ENCODE measurements around the gene TMEM131. TPM values are rescaled to one million over a fixed set of nuclear protein-coding genes. Genes with fewer than 3 reads are reported as not detected.

The TMEM131 gene
- total and polyA plus RNA-seq, 10 of the 15 experiments (the other 5 are each of a cell fraction or from before 2014, with no cell fraction given) = 6.0 to 48.2 (median 23.2) TPM

DNA sequence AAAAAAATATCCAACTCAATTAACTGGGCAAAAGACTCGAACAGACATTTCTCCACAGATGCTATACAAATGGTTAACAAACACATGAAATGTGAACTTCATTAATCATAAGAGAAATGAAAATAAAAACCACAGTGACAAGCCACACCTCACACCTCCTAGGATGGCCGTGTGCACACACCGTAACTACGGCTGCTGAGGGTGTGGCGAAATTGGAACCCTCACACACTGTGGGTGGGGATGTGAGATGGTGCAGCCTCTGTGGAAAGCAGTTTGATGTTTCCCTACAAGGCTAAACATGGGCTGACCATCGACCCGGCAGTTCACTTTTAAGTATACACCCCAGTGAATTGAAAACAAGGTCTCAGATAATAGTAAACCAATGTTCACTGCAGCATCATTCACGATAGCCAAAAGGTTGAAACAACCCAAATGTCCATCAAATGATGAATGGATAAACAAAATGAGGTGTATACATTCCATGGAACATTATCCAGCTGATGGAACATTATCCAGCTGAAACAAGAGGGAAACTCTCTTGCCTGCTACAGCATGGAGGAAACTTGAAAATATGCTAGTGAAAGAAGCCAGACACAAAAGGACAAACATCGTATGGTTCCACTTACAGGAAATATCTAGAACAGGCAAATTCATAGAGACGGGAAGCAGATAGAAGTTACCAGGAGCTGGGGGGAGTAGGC lies 250.1 kb downstream of the TMEM131 start:
- 30% methylated on average over 10 of the region's 10 CpGs for WGBS (ENCODE audit: insufficient coverage, insufficient replicate concordance, low lambda C conversion rate, missing lambda C conversion rate)
- in situ Hi-C loops (cut with MboI) (no loop called here), intact Hi-C loops (cut with micrococcal nuclease; ENCODE audit: unreplicated experiment) (no loop called here)
- ATAC-seq = peak; percentile 91
- CTCF ChIA-PET = interaction anchor here (1.4 kb wide), 1 partner anchor 45 kb away, joined by 3 read pairs; no protein-coding TSS in a partner anchor
- Histone ChIP-seq H3K9me3 (replicated peaks; ENCODE audit: control insufficient read depth, insufficient read depth, low read length) (no peaks in the 10 kb centered on the region), H4K20me1 (ENCODE audit: control insufficient read depth, insufficient read depth) (no peaks in the 10 kb centered on the region), H3K36me3 (ENCODE audit: control insufficient read depth in 2 of 2, insufficient read depth in 2 of 2, low read length in 1 of 2) (no peaks in the 10 kb centered on the region), H3K4me2 (ENCODE audit: control insufficient read depth, insufficient read depth) (0 out of 2 replicates have a peak overlapping the region, but pooled peaks have one; percentile 24), H3K79me2 (ENCODE audit: control insufficient read depth, insufficient read depth, low read length) (no peaks in the 10 kb centered on the region), H3K4me3 (no peak overlapping the region), H2AFZ (ENCODE audit: control insufficient read depth, low read depth, low read length) (no peak overlapping the region), H3K9ac (ENCODE audit: control insufficient read depth, insufficient read depth, low read length) (no peak overlapping the region), H3K27me3 (replicated peaks in 1 of 2; ENCODE audit: control insufficient read depth in 2 of 2, insufficient read depth in 2 of 2, low read length in 1 of 2) (no peaks in the 10 kb centered on the region), H3K4me1 (ENCODE audit: control insufficient read depth, insufficient read depth, low read length) (peaks cover 8% of the 10 kb centered on the region), H3K27ac (ENCODE audit: control insufficient read depth, insufficient read depth) (no peak overlapping the region)
- no TSS peak for BruUV-seq (replicated peaks)
- RAD21 ChIA-PET (ENCODE audit: unreplicated experiment) = no interaction called here
- SMC1A ChIA-PET (ENCODE audit: uncharacterized antibody, unreplicated experiment) = no interaction called here
- peak; percentile 21 for DNase-seq (ENCODE audit: low read depth, low spot score)
- FAIRE-seq = peak; percentile 74
- POLR2A ChIA-PET = no interaction called here
- TF ChIP-seq NFXL1 (IDR thresholded peaks at IDR 0.05; ENCODE audit: borderline replicate concordance) (no peak), RELA (IDR thresholded peaks at IDR 0.05; ENCODE audit: borderline replicate concordance, partially characterized antibody) (no peak), MTA2 (IDR thresholded peaks at IDR 0.05; ENCODE audit: low read depth) (peak; percentile 53; the same call in 1 of the 2 replicates), HDAC2 (IDR thresholded peaks at IDR 0.05) (no peak), CEBPB (IDR thresholded peaks at IDR 0.05; ENCODE audit: borderline replicate concordance in 1 of 2, low read depth in 2 of 2, low read length in 2 of 2) (no peak), IRF4 (IDR thresholded peaks at IDR 0.05; ENCODE audit: low read depth, low read length) (no peak), ZZZ3 (IDR thresholded peaks at IDR 0.05; ENCODE audit: control insufficient read depth, insufficient read length, low read depth) (no peak), RFX5 (IDR thresholded peaks at IDR 0.05; ENCODE audit: low read depth, low read length) (no peak), FOXM1 (IDR thresholded peaks at IDR 0.05; ENCODE audit: low read depth, low read length) (no peak), SRF (IDR thresholded peaks at IDR 0.05; ENCODE audit: low read depth in 2 of 2, low read length in 2 of 2) (no peak), RBBP5 (conservative IDR thresholded peaks at IDR 0.05) (no peak), PAX5 (IDR thresholded peaks at IDR 0.05; ENCODE audit: borderline replicate concordance, low read depth, low read length) (peak; percentile 76; the same call in 1 of the 2 replicates)
- TF ChIP-seq, protein P1, sequence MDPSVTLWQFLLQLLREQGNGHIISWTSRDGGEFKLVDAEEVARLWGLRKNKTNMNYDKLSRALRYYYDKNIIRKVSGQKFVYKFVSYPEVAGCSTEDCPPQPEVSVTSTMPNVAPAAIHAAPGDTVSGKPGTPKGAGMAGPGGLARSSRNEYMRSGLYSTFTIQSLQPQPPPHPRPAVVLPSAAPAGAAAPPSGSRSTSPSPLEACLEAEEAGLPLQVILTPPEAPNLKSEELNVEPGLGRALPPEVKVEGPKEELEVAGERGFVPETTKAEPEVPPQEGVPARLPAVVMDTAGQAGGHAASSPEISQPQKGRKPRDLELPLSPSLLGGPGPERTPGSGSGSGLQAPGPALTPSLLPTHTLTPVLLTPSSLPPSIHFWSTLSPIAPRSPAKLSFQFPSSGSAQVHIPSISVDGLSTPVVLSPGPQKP (IDR thresholded peaks at IDR 0.05; ENCODE audit: low read depth, low read length) = no peak
- TF ChIP-seq, protein P2, sequence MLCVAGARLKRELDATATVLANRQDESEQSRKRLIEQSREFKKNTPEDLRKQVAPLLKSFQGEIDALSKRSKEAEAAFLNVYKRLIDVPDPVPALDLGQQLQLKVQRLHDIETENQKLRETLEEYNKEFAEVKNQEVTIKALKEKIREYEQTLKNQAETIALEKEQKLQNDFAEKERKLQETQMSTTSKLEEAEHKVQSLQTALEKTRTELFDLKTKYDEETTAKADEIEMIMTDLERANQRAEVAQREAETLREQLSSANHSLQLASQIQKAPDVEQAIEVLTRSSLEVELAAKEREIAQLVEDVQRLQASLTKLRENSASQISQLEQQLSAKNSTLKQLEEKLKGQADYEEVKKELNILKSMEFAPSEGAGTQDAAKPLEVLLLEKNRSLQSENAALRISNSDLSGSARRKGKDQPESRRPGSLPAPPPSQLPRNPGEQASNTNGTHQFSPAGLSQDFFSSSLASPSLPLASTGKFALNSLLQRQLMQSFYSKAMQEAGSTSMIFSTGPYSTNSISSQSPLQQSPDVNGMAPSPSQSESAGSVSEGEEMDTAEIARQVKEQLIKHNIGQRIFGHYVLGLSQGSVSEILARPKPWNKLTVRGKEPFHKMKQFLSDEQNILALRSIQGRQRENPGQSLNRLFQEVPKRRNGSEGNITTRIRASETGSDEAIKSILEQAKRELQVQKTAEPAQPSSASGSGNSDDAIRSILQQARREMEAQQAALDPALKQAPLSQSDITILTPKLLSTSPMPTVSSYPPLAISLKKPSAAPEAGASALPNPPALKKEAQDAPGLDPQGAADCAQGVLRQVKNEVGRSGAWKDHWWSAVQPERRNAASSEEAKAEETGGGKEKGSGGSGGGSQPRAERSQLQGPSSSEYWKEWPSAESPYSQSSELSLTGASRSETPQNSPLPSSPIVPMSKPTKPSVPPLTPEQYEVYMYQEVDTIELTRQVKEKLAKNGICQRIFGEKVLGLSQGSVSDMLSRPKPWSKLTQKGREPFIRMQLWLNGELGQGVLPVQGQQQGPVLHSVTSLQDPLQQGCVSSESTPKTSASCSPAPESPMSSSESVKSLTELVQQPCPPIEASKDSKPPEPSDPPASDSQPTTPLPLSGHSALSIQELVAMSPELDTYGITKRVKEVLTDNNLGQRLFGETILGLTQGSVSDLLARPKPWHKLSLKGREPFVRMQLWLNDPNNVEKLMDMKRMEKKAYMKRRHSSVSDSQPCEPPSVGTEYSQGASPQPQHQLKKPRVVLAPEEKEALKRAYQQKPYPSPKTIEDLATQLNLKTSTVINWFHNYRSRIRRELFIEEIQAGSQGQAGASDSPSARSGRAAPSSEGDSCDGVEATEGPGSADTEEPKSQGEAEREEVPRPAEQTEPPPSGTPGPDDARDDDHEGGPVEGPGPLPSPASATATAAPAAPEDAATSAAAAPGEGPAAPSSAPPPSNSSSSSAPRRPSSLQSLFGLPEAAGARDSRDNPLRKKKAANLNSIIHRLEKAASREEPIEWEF (IDR thresholded peaks at IDR 0.05; ENCODE audit: insufficient replicate concordance, low read depth, low read length) = no peak
- TF ChIP-seq, protein P3, sequence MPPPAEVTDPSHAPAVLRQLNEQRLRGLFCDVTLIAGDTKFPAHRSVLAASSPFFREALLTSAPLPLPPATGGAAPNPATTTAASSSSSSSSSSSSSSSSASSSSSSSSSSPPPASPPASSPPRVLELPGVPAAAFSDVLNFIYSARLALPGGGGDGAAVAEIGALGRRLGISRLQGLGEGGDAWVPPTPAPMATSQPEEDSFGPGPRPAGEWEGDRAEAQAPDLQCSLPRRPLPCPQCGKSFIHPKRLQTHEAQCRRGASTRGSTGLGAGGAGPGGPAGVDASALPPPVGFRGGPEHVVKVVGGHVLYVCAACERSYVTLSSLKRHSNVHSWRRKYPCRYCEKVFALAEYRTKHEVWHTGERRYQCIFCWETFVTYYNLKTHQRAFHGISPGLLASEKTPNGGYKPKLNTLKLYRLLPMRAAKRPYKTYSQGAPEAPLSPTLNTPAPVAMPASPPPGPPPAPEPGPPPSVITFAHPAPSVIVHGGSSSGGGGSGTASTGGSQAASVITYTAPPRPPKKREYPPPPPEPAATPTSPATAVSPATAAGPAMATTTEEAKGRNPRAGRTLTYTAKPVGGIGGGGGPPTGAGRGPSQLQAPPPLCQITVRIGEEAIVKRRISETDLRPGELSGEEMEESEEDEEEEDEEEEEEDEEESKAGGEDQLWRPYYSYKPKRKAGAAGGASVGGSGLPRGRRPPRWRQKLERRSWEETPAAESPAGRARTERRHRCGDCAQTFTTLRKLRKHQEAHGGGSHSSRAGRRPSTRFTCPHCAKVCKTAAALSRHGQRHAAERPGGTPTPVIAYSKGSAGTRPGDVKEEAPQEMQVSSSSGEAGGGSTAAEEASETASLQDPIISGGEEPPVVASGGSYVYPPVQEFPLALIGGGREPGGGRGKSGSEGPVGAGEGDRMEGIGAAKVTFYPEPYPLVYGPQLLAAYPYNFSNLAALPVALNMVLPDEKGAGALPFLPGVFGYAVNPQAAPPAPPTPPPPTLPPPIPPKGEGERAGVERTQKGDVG (CRISPR knock-in tag; IDR thresholded peaks at IDR 0.05) = no peak

Measured in GM12878 (cell line).